ENCODE data around the gene TOX3. TPM values are rescaled to one million over a fixed set of nuclear protein-coding genes. Genes with fewer than 3 reads are reported as not detected.
A peak's percentile ranks its signal among the peaks of the same experiment; 100 is the strongest.

TOX3 gene
- total and polyA plus RNA-seq, 2 of the 13 experiments (the other 11 are each of a cell fraction or from before 2014, with no cell fraction given), result 14.5 to 98.6 TPM

DNA sequence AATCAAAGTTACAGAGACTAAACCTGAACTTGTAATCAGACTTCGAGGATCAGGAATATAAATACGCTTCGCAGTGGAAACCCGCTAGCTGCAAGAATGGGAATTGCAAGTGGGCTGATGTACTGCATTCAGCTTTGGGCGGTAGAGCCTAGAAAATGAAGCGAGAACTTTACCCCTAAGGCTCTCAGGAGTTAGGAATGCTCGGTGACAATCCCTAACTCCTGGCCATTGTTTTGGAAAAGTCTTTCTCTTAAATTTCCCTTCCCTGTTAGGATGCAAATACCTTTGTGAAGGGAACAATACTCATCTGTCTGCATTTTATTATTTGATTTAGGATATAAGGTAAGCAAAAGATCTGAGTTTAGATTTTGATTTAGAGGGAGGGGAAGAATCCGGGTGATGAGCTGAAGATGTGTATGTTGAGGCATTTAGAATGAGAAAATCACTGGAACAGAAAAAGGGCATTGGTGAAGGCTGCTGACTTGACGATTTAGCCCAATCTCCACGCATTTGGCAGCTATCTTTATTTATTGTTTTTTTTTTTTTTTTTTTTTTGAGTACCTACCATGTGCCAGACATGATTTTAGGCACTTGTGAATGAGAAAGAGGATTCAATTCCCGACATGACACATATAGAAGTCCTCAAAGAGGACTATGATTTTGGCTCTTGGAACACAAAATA is 2.2 kb upstream of the TOX3 start (continued):
- TF ChIP-seq, protein P1, sequence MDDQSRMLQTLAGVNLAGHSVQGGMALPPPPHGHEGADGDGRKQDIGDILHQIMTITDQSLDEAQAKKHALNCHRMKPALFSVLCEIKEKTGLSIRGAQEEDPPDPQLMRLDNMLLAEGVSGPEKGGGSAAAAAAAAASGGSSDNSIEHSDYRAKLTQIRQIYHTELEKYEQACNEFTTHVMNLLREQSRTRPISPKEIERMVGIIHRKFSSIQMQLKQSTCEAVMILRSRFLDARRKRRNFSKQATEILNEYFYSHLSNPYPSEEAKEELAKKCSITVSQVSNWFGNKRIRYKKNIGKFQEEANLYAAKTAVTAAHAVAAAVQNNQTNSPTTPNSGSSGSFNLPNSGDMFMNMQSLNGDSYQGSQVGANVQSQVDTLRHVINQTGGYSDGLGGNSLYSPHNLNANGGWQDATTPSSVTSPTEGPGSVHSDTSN (CRISPR knock-in tag; IDR thresholded peaks at IDR 0.05; ENCODE audit: borderline replicate concordance), result no peak
- TF ChIP-seq THAP11 (CRISPR knock-in tag; IDR thresholded peaks at IDR 0.05) (0 out of 2 replicates have a peak, but pooled peaks have one; percentile 19), RAD21 (CRISPR knock-in tag; IDR thresholded peaks at IDR 0.05) (0 out of 2 replicates have a peak, but pooled peaks have one; percentile 23), YEATS4 (CRISPR knock-in tag; IDR thresholded peaks at IDR 0.05; ENCODE audit: borderline replicate concordance) (0 out of 2 replicates have a peak, but pooled peaks have one; percentile 12), BCL6 (CRISPR knock-in tag; IDR thresholded peaks at IDR 0.05) (peak; percentile 63), ARHGAP35 (CRISPR knock-in tag; IDR thresholded peaks at IDR 0.05; ENCODE audit: borderline replicate concordance) (no peak), HMGA1 (CRISPR knock-in tag; conservative IDR thresholded peaks at IDR 0.05) (no peak), GTF3A (CRISPR knock-in tag; conservative IDR thresholded peaks at IDR 0.05) (no peak), ZNF232 (CRISPR knock-in tag; IDR thresholded peaks at IDR 0.05; ENCODE audit: borderline replicate concordance) (no peak), MIER3 (CRISPR knock-in tag; IDR thresholded peaks at IDR 0.05; ENCODE audit: borderline replicate concordance) (no peak), SOX5 (CRISPR knock-in tag; IDR thresholded peaks at IDR 0.05; ENCODE audit: borderline replicate concordance) (0 out of 2 replicates have a peak, but pooled peaks have one; percentile 18), ZNF296 (CRISPR knock-in tag; conservative IDR thresholded peaks at IDR 0.05) (no peak), ZNF607 (CRISPR knock-in tag; IDR thresholded peaks at IDR 0.05; ENCODE audit: borderline replicate concordance) (0 out of 2 replicates have a peak, but pooled peaks have one; percentile 5), STAG1 (CRISPR knock-in tag; IDR thresholded peaks at IDR 0.05) (peak; percentile 60), CEBPG (CRISPR knock-in tag; IDR thresholded peaks at IDR 0.05) (peak; percentile 26; the same call in 1 of the 2 replicates), ZSCAN22 (CRISPR knock-in tag; IDR thresholded peaks at IDR 0.05) (no peak), ERF (CRISPR knock-in tag; IDR thresholded peaks at IDR 0.05) (0 out of 2 replicates have a peak, but pooled peaks have one; percentile 13), ZNF589 (CRISPR knock-in tag; conservative IDR thresholded peaks at IDR 0.05) (no peak), FOSL2 (CRISPR knock-in tag; IDR thresholded peaks at IDR 0.05) (no peak), NCOA2 (CRISPR knock-in tag; IDR thresholded peaks at IDR 0.05) (no peak)
- TF ChIP-seq, protein P2, sequence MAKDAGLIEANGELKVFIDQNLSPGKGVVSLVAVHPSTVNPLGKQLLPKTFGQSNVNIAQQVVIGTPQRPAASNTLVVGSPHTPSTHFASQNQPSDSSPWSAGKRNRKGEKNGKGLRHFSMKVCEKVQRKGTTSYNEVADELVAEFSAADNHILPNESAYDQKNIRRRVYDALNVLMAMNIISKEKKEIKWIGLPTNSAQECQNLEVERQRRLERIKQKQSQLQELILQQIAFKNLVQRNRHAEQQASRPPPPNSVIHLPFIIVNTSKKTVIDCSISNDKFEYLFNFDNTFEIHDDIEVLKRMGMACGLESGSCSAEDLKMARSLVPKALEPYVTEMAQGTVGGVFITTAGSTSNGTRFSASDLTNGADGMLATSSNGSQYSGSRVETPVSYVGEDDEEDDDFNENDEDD (CRISPR knock-in tag; IDR thresholded peaks at IDR 0.05; ENCODE audit: borderline replicate concordance), result peak; percentile 4; the same call in 1 of the 2 replicates
- TF ChIP-seq, protein P3, sequence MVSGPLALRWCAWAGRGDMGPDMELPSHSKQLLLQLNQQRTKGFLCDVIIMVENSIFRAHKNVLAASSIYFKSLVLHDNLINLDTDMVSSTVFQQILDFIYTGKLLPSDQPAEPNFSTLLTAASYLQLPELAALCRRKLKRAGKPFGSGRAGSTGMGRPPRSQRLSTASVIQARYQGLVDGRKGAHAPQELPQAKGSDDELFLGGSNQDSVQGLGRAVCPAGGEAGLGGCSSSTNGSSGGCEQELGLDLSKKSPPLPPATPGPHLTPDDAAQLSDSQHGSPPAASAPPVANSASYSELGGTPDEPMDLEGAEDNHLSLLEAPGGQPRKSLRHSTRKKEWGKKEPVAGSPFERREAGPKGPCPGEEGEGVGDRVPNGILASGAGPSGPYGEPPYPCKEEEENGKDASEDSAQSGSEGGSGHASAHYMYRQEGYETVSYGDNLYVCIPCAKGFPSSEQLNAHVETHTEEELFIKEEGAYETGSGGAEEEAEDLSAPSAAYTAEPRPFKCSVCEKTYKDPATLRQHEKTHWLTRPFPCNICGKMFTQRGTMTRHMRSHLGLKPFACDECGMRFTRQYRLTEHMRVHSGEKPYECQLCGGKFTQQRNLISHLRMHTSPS (CRISPR knock-in tag; IDR thresholded peaks at IDR 0.05; ENCODE audit: low read depth), result no peak
- TF ChIP-seq, protein P4, sequence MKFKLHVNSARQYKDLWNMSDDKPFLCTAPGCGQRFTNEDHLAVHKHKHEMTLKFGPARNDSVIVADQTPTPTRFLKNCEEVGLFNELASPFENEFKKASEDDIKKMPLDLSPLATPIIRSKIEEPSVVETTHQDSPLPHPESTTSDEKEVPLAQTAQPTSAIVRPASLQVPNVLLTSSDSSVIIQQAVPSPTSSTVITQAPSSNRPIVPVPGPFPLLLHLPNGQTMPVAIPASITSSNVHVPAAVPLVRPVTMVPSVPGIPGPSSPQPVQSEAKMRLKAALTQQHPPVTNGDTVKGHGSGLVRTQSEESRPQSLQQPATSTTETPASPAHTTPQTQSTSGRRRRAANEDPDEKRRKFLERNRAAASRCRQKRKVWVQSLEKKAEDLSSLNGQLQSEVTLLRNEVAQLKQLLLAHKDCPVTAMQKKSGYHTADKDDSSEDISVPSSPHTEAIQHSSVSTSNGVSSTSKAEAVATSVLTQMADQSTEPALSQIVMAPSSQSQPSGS (CRISPR knock-in tag; IDR thresholded peaks at IDR 0.05), result 0 out of 2 replicates have a peak, but pooled peaks have one; percentile 6
